ACC112 (cell line): ENCODE results near the gene RAMP2.
"Not testable (repeated sequence)": the region's sequence is repeated elsewhere in the genome, so short reads cannot be mapped to it uniquely, and the experiment has no call there.

Experiments
- H2AFZ ChIP-seq: fragments of 200-600 bp; sonication (generic); one replicate; pipeline ENCODE4 v1.6.0; 2017; ENCODE audit warnings: antibody characterized with exemption, low read length; ENCODE audit not compliant: unreplicated experiment
- H3K27ac ChIP-seq: fragments of 200-600 bp; sonication (generic); 2 replicates; pipeline ENCODE4 v1.5.1; 2014; ENCODE audit warnings: low read depth, mild to moderate bottlenecking, antibody characterized with exemption, low read length, moderate library complexity
- H3K27me3 ChIP-seq: fragments of 200-600 bp; sonication (generic); 2 replicates; pipeline ENCODE4 v1.6.1; 2014; ENCODE audit warnings: mild to moderate bottlenecking, antibody characterized with exemption, low read length, moderate library complexity, mixed read lengths; ENCODE audit not compliant: insufficient read depth
- H3K36me3 ChIP-seq: fragments of 200-600 bp; sonication (generic); 2 replicates; pipeline ENCODE4 v1.6.1; 2016; ENCODE audit warnings: mild to moderate bottlenecking, antibody characterized with exemption, low read length, moderate library complexity, mixed read lengths; ENCODE audit not compliant: insufficient read depth
- H3K4me1 ChIP-seq: fragments of 200-600 bp; sonication (generic); one replicate; pipeline ENCODE4 v1.6.1; 2016; ENCODE audit warnings: low read length, mixed read lengths; ENCODE audit not compliant: insufficient read depth, unreplicated experiment, control insufficient read depth
- H3K4me3 ChIP-seq: fragments of 200-600 bp; sonication (generic); 2 replicates; pipeline ENCODE4 v1.5.1; 2014; ENCODE audit warnings: mild to moderate bottlenecking, low read depth, low read length
- H3K79me2 ChIP-seq: fragments of 200-600 bp; sonication (generic); one replicate; pipeline ENCODE4 v1.6.0; 2016; ENCODE audit warnings: low read length; ENCODE audit not compliant: control insufficient read depth, unreplicated experiment, insufficient read depth

Gene RAMP2

DNA sequence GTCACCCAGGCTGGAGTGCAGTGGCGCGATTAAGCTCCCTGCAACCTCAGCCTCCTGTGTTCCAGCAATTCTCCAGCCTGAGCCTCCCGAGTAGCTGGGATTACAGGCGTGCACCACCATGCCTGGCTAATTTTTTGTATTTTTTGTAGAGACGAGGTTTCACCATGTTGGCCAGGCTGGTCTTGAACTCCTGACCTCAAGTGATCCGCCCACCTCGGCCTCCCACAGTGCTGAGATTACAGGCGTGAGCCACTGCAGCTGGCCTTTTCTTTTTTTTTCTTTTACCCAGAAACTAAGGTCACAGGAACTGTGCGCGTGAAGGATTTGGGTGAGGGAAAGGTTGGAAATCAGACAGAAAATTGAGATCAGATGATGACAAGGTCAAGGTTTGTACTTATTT, 8.9 kb downstream of the RAMP2 start:
- H3K27me3 ChIP-seq, H2AFZ ChIP-seq, H3K79me2 ChIP-seq, H3K4me3 ChIP-seq, H3K27ac ChIP-seq, H3K36me3 ChIP-seq: not testable (repeated sequence)
- peaks cover 12% of the 10 kb centered on the region for H3K4me1 ChIP-seq

DNA sequence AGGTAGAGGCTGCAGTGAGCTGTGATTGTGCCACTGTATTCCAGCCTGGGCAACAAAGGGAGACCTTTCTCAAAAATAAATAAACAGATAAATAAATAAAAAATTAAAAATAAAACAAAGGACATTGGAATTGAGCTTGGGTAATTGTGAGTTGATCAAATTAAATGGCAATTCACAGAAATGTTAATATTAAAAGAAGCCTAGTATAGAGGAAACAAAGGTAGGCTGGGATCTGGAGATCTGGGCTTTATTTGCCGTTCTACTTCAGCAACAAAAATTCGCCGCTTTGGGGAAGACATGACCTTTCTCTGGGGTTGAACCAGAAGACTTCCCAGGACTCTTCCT, 11.9 kb downstream of the RAMP2 start:
- Histone ChIP-seq H3K27ac (peak overlapping the region; percentile 81), H2AFZ (peak overlapping the region; percentile 62), H3K27me3 (no peaks in the 10 kb centered on the region), H3K4me3 (peak overlapping the region; percentile 92), H3K79me2 (peaks cover 12% of the 10 kb centered on the region), H3K4me1 (peaks cover 17% of the 10 kb centered on the region), H3K36me3 (no peaks in the 10 kb centered on the region)

DNA sequence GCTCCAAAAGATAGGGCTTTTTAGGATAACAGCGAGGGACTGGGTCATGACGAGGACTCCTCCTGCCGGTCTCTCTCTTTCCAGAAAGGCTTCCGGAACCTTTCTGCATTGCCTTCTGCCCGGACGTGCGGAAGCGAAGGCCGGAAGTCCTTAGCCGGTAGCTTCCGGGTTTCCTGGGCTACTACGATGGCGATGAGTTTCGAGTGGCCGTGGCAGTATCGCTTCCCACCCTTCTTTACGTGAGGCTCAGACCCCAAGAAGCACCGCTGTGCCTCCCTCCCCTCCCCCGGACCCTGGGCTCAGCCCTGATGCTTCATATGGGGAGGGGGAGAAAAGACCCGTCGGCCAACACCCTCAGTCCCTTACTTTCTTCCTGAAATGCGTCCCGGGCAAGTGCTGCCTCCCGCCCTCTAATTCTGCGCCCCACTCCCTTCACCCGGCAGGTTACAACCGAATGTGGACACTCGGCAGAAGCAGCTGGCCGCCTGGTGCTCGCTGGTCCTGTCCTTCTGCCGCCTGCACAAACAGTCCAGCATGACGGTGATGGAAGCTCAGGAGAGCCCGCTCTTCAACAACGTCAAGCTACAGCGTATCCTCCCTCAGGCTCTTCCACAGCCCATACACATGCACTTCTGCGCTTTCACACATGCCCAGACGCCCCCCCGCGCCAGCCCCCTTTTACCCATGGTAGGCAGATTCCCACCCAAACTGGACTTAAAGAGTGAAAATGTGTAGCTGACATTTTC, 12.4 kb downstream of the RAMP2 start, which contains the start of gene VPS25:
Gene VPS25, plus strand, starts transcription at position 160 of the 746 bp plus-strand sequence. Its CDS starts 27 bp downstream, at position 187.
- H3K4me1 ChIP-seq = peaks cover 17% of the 10 kb centered on the region
- H3K4me3 ChIP-seq = peak within 1 kb of the TSS; percentile 92
- H3K27ac ChIP-seq = peak within 1 kb of the TSS; percentile 81
- H3K27me3 ChIP-seq = no peaks in the 10 kb centered on the region
- peak within 1 kb of the TSS; percentile 96 for H2AFZ ChIP-seq
- H3K79me2 ChIP-seq = peaks cover 12% of the 10 kb centered on the region
- no peaks in the 10 kb centered on the region for H3K36me3 ChIP-seq

DNA sequence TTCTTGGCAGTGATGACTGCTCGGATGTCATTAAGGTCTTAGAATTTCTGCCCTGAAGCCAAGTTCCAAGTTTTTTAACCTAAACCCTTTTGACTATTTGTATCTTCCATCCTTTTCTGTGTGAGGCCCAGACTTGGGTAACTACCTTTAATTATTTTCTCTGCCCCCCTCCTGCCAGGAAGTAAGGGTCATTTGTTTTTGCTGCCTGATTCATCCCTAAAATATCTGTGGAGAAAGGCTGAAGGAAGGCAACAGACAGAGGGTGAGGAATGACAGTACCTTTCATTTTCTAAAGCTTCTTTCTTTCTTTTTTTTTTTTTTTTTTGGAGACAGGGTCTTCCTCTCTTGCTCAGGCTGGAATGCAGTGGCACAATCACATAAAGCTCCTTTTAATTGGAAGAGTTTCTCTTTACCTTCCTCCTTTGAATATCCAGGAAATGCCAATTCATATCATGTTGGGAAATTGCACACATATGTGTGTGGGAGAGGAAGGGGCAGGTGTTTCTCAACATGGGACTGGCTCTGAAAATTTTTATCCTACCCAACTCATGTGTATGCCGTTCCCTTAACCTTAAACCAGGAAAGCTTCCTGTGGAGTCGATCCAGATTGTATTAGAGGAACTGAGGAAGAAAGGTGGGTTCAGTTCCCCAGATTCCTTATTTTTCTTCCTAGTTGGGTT, 13.2 kb downstream of the RAMP2 start:
- H3K4me1 ChIP-seq = peaks cover 17% of the 10 kb centered on the region
- no peak overlapping the region for H2AFZ ChIP-seq
- no peaks in the 10 kb centered on the region for H3K36me3 ChIP-seq
- peak overlapping the region; percentile 92 for H3K4me3 ChIP-seq
- no peaks in the 10 kb centered on the region for H3K27me3 ChIP-seq
- peak overlapping the region; percentile 81 for H3K27ac ChIP-seq
- peaks cover 12% of the 10 kb centered on the region for H3K79me2 ChIP-seq

DNA sequence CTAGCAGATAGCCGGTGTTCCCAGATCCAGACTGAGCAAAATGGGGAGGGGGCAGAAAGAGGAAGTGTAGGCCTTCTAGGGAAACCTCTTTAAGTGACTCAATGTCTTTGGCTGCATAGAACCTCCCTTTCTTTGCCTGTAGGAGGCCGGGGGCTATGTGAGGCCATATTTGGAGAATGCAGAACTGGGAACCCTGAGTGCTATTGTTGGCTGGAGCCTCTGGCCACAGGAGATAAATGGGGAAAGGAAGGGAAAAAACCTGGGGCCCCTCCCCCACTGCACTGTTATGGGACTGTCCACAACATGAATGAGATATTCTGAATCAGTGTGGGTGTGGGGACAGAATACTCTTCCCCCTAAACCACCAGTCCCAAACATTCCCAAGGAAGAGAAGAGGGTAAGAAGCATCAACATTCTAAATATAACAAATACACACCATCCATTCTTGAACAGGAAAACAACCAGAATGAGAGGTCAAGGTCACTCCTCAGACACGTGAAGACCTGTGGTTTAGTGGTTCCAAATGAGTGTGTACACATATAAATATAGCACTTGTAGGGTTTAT, 14.6 kb downstream of the RAMP2 start:
- H3K4me3 ChIP-seq = no peak overlapping the region
- no peaks in the 10 kb centered on the region for H3K36me3 ChIP-seq
- peak overlapping the region; percentile 81 for H3K27ac ChIP-seq
- peaks cover 21% of the 10 kb centered on the region for H3K4me1 ChIP-seq
- no peaks in the 10 kb centered on the region for H3K27me3 ChIP-seq
- no peak overlapping the region for H2AFZ ChIP-seq
- peaks cover 12% of the 10 kb centered on the region for H3K79me2 ChIP-seq

DNA sequence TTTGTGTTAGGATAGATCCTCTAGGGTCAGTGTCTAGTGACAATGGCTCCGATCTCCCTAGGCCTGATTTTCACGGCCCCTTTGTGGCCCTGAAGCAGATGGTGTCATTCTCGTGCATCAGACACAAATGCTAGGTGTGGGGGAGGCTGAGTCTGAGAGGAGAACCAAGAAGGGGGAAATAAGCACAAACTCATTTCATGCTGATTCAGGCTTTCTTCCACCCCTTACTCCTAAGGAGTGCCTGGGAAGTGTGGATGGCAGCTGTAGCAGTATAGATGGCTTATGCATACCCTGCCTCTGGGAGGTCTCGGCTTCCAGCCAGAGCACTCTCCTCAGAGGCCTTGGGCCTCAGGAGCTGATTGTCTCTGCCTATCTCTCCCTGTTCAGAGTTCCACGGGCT, 17.5 kb downstream of the RAMP2 start:
- Histone ChIP-seq H3K4me1 (peaks cover 39% of the 10 kb centered on the region), H3K27ac (no peak overlapping the region), H3K36me3 (no peaks in the 10 kb centered on the region), H3K4me3 (no peak overlapping the region), H3K79me2 (peaks cover 25% of the 10 kb centered on the region), H2AFZ (no peak overlapping the region), H3K27me3 (no peaks in the 10 kb centered on the region)

DNA sequence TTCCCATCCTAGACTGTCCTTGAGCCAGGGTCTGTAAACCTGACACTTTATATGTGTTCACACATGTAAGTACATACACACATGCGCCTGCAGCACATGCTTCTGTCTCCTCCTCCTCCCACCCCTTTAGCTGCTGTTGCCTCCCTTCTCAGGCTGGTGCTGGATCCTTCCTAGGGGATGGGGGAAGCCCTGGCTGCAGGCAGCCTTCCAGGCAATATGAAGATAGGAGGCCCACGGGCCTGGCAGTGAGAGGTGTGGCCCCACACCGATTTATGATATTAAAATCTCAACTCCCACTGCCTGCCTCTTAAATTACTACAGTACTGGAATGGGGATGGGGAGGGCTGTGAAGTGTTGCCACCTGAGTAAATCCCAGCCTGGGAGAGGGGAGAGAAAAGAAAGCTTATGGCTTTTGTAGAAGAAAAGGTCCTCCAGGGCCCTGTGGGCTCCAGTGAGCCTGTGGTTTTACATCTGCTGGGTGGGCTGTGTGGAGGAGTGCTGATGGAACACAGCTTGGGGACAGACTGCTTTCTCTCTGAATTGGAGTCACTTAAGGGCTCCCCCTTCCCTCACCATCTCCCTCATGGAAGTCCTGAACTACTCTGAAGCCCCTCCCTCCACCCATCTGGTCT, 18.4 kb downstream of the RAMP2 start:
- Histone ChIP-seq H3K27me3 (no peaks in the 10 kb centered on the region), H3K36me3 (no peaks in the 10 kb centered on the region), H3K27ac (no peak overlapping the region), H3K4me1 (peaks cover 43% of the 10 kb centered on the region), H2AFZ (no peak overlapping the region), H3K4me3 (no peak overlapping the region), H3K79me2 (peaks cover 26% of the 10 kb centered on the region)

DNA sequence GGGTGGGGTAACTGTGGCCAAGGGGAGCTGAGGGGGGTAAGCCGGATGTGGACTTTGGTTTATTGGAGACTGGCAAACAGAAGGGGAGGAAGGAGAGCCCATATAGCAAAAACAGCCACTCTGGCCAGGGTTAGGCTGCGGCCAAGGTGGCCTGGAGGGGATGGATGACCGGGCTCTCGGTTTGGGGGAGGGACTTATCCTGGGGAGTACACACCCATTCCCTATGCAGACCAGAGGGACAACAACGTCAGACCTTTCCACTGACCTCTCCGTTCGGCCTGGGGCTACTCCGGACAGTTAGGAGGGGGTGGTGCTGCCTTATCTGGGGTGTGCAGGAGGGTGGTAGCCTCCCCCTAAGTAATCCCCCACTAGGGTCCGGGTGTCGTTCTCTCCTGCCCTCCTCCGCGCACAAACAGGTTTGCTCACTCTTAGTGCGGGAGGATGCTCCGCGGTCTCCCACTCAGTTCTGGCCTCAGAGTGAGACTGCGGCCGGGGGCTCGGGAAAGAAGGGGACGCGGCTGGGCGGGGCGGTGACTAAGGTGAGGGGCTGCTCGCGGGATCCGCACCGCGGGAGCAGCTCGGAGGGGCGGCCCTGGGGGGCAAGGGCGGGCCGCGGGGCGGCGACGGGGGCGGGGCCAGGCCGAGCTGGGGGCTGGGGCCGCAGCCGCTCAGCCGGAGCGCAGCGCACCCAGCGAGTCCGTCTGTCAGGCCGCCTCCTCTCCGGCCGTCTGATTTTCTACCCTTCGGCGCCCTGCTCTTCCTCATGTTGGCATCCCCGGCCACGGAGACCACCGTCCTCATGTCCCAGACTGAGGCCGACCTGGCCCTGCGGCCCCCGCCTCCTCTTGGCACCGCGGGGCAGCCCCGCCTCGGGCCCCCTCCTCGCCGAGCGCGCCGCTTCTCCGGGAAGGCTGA, 19.2 kb downstream of the RAMP2 start, which contains the start of gene WNK4:
Gene WNK4, plus strand, starts transcription at position 675 of the 915 bp plus-strand sequence. Its CDS starts 89 bp downstream, at position 764.
- Histone ChIP-seq H3K79me2 (peaks cover 20% of the 10 kb centered on the region), H3K4me1 (peaks cover 36% of the 10 kb centered on the region), H3K27me3 (no peaks in the 10 kb centered on the region), H3K27ac (no peak within 1 kb of the TSS), H3K36me3 (peaks cover 3% of the 10 kb centered on the region; the same call in 1 of the 2 replicates), H2AFZ (no peak within 1 kb of the TSS), H3K4me3 (peak within 1 kb of the TSS; percentile 81)

DNA sequence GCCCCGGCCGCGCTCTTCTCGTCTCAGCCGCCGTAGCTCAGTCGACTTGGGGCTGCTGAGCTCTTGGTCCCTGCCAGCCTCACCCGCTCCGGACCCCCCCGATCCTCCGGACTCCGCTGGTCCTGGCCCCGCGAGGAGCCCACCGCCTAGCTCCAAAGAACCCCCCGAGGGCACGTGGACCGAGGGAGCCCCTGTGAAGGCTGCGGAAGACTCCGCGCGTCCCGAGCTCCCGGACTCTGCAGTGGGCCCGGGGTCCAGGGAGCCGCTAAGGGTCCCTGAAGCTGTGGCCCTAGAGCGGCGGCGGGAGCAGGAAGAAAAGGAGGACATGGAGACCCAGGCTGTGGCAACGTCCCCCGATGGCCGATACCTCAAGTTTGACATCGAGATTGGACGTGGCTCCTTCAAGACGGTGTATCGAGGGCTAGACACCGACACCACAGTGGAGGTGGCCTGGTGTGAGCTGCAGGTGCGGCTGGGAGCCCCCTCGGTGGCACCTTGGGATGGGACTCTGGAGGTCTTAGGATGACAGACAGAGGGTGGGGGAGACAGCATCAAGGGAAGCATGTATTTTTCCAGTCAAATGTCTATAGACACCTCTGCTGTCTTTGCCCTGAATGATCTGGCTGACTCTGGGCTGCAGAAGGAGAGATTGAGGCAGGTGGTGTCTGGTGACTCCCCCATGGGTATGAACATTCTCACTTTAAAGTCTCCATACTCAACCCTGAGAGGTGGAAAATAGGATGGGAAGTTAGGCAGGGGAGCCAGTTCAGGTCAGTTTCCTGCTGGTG, 20.0 kb downstream of the RAMP2 start:
- peak overlapping the region; percentile 81 for H3K4me3 ChIP-seq
- no peak overlapping the region for H2AFZ ChIP-seq
- H3K27me3 ChIP-seq = no peaks in the 10 kb centered on the region
- H3K27ac ChIP-seq = no peak overlapping the region
- H3K79me2 ChIP-seq = peaks cover 18% of the 10 kb centered on the region
- H3K36me3 ChIP-seq = peaks cover 5% of the 10 kb centered on the region; the same call in 1 of the 2 replicates
- peaks cover 28% of the 10 kb centered on the region for H3K4me1 ChIP-seq
